SK-N-DZ (cell line): ENCODE results near the gene ARHGEF17.

Source experiments
- DNase-seq: peaks from one replicate; pipeline ENCODE4 v3.0.0-alpha.2; 2015; ENCODE audit warnings: low spot score

ARHGEF17 gene

DNA sequence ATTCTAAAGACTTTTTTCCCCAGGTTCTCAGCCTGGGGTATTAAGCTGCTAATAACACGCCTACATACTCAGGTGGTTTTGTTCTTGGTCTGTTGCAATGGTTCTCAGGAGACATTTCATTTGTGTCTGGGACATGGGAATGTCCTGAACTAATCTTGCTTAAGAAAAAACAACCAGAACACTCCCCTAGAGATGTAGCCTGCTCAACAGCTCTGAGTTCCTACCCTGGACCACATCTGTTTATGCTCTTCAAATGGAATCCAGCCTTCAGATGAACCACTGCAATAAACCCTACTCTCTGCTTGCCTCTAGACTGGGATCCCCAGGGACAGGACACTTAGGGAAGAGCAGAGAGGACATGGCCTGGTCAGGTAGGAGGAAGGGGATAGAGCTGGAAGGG, 98.1 kb downstream of the ARHGEF17 start:
- no peak for DNase-seq

DNA sequence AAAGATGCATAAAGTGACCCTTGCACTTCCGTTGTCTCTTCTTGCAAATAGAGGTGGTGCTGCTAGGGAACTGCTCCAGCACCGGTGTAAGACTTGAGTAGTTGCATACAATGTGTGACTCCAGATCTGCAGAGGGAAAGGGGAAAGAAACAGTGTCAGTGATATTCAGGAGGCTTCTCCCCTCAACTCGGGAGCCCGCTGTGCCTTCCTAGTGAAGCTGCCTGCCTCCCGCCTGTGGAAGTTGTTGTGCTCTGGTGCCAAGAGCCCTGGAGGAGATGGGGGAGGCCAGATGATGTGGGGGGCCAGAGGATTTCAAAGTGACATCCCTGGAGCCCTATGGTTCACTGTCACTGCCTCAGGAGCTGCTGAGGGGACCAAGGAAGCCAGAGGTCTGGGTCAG, 98.5 kb downstream of the ARHGEF17 start:
- DNase-seq: no peak

DNA sequence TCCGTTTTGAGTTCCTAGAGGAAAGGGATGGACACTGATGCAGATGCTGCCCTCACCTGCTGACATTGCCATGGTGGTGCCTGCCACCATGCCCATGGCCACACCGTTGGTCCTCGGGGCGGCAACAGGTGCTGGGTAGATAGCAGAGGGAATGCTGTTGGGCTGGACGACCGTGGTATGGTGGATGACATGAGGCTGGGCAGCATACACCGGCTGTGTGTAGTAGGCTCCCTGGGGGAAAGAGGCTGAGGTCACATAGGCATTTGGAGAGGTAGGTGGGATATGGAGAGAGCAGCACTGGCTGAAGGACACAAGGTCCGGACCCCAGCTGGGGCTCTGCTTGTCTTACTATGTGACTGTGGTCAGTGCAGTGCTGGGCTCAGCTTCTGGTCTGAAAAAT, 101.4 kb downstream of the ARHGEF17 start:
- no peak for DNase-seq

DNA sequence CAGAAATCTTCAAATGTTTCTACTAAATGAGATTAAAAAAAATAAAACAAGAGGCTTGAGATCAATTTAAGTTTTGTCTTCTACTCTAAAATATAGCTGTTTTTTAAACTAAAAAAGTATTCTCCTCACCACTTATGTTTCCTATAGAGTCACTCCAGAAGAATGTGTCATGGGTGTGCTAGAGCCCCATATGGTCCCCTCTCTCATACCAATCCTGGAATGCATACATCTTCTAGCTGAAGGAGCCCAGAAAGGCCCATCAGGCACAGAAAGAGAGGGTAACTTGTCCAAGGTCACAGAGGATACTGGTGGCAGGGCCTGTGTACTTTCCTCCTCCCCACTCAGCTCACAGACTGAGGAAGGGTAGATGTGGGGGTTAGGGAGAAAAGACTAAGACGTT, 102.6 kb downstream of the ARHGEF17 start:
- no peak for DNase-seq

DNA sequence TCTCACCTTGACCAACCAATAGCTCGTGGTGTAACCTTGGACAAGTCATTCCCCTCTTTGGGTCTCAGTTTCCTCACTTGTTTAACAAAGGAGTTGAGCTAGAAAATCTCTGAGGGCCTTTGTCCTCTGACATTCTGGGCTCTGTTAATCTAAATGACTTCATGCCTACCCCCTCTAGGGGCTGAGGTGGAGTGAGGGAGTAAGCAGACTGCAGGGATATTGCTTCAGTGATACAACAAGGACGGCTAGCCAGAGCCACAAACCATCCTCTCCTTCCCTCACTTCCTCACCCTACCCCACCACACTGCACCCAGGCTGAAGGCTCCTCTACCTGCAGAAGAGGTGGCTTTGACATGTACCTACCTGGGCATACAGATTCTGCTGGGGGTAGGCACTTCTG, 103.0 kb downstream of the ARHGEF17 start:
- no peak for DNase-seq

DNA sequence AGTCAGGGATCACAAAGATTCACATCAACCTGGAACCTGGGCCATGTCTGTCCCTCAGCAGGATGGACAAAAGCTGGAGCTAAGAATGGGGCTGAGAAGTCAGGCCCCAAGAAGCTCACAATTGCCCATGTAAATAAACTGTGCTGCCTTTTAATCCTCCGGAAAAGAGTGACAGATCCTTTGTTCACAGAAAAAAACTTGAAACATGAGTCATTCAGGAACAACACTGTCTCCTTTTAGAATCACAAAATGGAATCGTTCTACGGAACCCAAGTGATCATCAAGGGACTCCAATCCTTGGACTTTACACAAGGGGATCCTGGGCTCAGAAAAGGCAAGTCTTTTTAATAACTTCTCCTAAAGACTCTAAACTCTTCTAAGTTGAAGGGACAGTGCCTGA, 104.2 kb downstream of the ARHGEF17 start:
- no peak for DNase-seq

DNA sequence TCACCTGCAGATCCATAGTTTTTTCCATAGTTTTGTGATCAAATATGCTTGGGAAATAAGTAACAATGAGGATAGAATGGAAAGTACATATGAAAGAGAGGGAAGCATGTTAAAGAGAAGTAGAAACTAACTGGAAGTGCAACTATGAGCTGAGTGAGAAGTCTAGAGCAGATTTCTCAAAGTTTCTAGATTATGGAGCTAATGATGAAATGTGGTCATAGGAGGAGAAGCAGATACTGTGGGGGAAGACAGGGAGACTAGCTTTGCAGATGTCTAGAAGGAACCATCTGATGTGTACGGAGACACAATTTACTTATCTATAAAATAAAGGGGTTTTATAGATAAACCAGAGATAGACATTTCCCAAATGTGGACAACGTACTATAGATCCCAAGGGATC, 105.2 kb downstream of the ARHGEF17 start:
- DNase-seq: no peak

DNA sequence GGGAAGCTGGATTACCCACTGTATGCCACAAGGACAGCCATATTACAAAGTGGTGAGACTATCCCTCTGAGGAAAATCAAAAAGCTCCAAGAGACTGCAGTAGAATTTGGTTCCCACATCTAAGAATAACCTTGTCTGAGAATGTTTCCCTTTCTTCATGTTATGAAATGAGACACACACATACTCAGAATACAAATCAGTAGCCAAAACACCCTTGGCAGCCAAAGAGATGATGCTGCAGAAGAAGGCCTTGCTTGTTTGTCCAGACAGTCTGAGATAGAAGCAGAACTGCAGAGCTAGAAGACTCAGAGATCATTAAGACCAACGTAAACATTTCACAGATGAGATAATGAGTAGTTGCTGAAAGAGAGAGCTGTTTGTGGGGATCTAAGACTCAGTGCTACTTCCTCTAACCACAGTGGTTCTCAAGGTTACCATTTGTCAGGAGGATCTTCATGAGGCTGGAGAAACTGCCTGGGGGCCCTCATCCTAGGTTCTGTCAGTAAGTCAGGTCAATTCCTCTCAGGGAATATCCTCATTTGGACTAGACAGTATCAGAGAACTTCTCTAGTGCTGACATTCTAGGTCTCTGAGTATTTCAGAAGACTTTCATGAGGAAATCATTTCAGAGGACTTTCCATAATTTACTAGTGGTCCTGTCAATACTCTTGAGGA, 107.0 kb downstream of the ARHGEF17 start:
- no peak for DNase-seq

DNA sequence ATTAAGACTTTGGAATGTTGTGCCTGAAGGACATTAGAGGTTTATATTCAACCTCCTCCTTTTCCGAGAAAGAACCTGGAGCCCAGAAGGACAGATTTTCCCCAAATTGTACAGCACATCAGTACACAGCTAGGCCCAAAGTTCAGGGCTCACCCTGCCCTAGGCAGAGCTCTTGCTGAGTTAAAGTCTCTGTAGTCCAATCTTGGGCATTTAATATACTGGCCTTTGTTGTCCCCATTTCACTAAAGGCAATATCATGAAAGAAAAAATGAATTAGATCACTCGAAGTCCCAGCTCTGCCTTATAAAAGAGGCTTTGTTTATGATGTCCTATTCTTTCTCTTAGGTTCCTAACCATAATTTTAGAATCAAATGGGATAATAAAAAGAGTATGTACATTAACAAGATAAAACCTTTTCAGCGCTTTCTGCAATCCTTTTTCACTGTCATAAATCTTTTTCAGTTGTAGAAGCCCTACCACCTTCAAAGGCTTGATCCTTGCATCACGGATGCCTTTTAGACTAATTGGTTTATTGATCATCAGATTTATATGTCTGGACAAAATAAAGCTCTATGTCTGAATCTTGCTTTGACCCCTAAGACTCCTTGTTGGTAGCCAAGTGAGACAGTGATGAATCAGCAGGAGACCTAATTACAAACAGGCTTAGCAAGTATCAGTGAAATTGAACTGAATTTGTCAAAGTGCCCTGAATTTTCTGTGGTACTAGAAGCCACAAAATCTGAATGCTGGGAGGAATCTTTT, 108.0 kb downstream of the ARHGEF17 start:
- DNase-seq: no peak

DNA sequence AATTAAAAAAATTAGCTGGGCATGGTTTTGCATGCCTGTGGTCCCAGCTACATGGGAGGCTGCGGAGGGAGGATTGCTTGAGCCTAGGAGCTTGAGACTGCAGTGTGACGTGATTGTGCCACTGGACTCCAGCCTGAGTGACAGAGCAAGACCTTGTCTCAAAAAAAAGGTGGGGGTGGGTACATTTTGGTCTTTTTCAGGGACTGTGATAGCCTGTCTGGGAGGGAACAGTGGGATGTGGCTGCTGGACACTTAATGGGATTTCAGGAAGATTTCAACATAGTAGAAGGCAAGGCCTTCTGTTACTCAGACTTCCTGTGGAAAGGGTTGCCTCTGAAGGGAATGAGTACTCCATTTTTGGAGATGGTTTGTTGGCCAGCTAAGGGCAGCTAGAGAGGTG, 108.7 kb downstream of the ARHGEF17 start:
- no peak for DNase-seq
